Activated CD4-positive, alpha-beta T cell treated with anti-CD3 and anti-CD28 coated beads for 36 hours (primary cell): ENCODE results near the gene SLC26A8. TPM values are rescaled to one million over a fixed set of nuclear protein-coding genes. Genes with fewer than 3 reads are reported as not detected.

ENCODE experiments used
- ATAC-seq: fragments of 200-7000 bp; cut with Tn5 transposase; one replicate; pipeline ENCODE4 v1.10.0; 2021; ENCODE audit warnings: mild to moderate bottlenecking, moderate library complexity
- CTCF ChIA-PET: fragments of 350-600 bp; sonication (Branson Sonifier 250); formaldehyde crosslinking; loops from one replicate; lab custom pipeline; 2021; ENCODE audit warnings: antibody characterized with exemption; lab: Charles Lee
- POLR2A ChIA-PET: fragments of 350-600 bp; sonication (Branson Sonifier 250); formaldehyde crosslinking; loops from one replicate; lab custom pipeline; 2021; ENCODE audit warnings: antibody characterized with exemption, inconsistent platforms; lab: Charles Lee
- DNase-seq: peaks from one replicate; pipeline ENCODE4 v3.0.0-alpha.2; 2020
- H3K27ac Mint-ChIP-seq: one replicate; pipeline ENCODE4 v1.8.0; 2021; ENCODE audit warnings: mixed read lengths
- H3K27me3 Mint-ChIP-seq: one replicate; pipeline ENCODE4 v1.8.0; 2021; ENCODE audit warnings: mixed read lengths
- H3K36me3 Mint-ChIP-seq: one replicate; pipeline ENCODE4 v1.8.0; 2021; ENCODE audit warnings: low read depth, mixed read lengths
- H3K4me1 Mint-ChIP-seq: one replicate; pipeline ENCODE4 v1.8.0; 2021; ENCODE audit warnings: mixed read lengths
- H3K4me3 Mint-ChIP-seq: one replicate; pipeline ENCODE4 v1.8.0; 2021; ENCODE audit warnings: mild to moderate bottlenecking, moderate library complexity, mixed read lengths
- H3K9me3 Mint-ChIP-seq: one replicate; pipeline ENCODE4 v1.8.0; 2021; ENCODE audit warnings: low read depth, mixed read lengths
- intact Hi-C, 2 experiments: fragments of 100-400 bp; cut with DNase I in 1 of 2; cut with micrococcal nuclease in 1 of 2; formaldehyde crosslinking; loops; one replicate each; pipeline versions ENCODE4 v1.14.2 to v1.15.1; 2022 to 2024; cut with DNase I, micrococcal nuclease
- total RNA-seq, 2 experiments: library from RNA; stranded (reverse); gene quantifications; one replicate each; pipeline ENCODE4 v1.2.3, GENCODE V29; 2021

The SLC26A8 gene
- total RNA-seq, 2 experiments from 2014 or later, result not detected

- Mint-ChIP-seq H3K4me1 (peaks cover 6% of the 10 kb centered on the region), H3K27ac (no peak overlapping the region), H3K27me3 (peaks cover 2% of the 10 kb centered on the region), H3K4me3 (no peak overlapping the region), H3K9me3 (no peaks in the 10 kb centered on the region), H3K36me3 (no peaks in the 10 kb centered on the region)
- intact Hi-C loops, result no loop called here
- ChIA-PET CTCF (no interaction called here), POLR2A (no interaction called here)
- DNase-seq (no peak), ATAC-seq (no peak)
Observed at GRCh38 chr6:35968821-35969220, 55.6 kb downstream of the SLC26A8 start.

- no peaks in the 10 kb centered on the region for H3K36me3 Mint-ChIP-seq
- DNase-seq (no peak), ATAC-seq (no peak)
- H3K27me3 Mint-ChIP-seq, result peaks cover 2% of the 10 kb centered on the region
- POLR2A ChIA-PET, result no interaction called here
- H3K27ac Mint-ChIP-seq, result no peak overlapping the region
- H3K9me3 Mint-ChIP-seq, result no peaks in the 10 kb centered on the region
- H3K4me1 Mint-ChIP-seq, result peaks cover 2% of the 10 kb centered on the region
- CTCF ChIA-PET, result no interaction called here
- no peak overlapping the region for H3K4me3 Mint-ChIP-seq
- intact Hi-C loops, result no loop called here
Observed at GRCh38 chr6:35967076-35967774, 57.2 kb downstream of the SLC26A8 start.

GRCh38 chr6:35962779-35963560, 61.5 kb downstream of the SLC26A8 start:
- Mint-ChIP-seq H3K4me3 (no peak overlapping the region), H3K27me3 (peaks cover 7% of the 10 kb centered on the region), H3K9me3 (no peaks in the 10 kb centered on the region), H3K36me3 (no peaks in the 10 kb centered on the region), H3K27ac (no peak overlapping the region), H3K4me1 (no peaks in the 10 kb centered on the region)
- no peak for ATAC-seq
- intact Hi-C loops, result no loop called here
- DNase-seq, result no peak
- POLR2A ChIA-PET, result no interaction called here
- CTCF ChIA-PET, result no interaction called here

DNA sequence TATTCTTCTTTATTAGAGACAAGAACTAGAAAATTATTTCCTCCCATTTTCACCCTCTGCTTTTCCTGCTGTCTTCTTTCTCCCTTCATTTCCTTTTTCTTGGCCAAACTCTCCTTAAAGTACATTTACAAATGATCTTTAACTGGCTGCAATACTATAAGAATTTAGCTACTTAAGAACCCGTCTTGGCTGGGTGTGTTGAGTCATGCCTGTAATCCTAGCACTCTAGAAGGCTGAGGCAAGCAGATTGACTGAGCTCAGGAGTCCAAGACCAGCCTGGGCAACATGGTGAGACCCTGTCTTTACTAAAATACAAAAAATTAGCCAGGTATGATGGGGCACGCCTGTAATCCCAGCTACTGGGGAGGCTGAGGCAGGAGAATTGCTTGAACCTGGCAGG, 64.3 kb downstream of the SLC26A8 start:
- CTCF ChIA-PET, result no interaction called here
- ATAC-seq (no peak), DNase-seq (no peak)
- no peak overlapping the region for H3K4me3 Mint-ChIP-seq
- H3K27ac Mint-ChIP-seq, result no peak overlapping the region
- no peaks in the 10 kb centered on the region for H3K9me3 Mint-ChIP-seq
- no peaks in the 10 kb centered on the region for H3K36me3 Mint-ChIP-seq
- POLR2A ChIA-PET, result interaction anchor here (0.7 kb wide), 1 partner anchor 29 kb away, joined by 3 read pairs; no protein-coding TSS in a partner anchor
- no peaks in the 10 kb centered on the region for H3K4me1 Mint-ChIP-seq
- peaks cover 8% of the 10 kb centered on the region for H3K27me3 Mint-ChIP-seq
- intact Hi-C loops, result no loop called here

- ChIA-PET CTCF (interaction anchor here (0.6 to 1.2 kb wide), 5 partner anchors 24 to 400 kb away, joined by 3 read pairs; no protein-coding TSS in a partner anchor), POLR2A (no interaction called here)
- intact Hi-C loops, result loop anchor here in 1 of 2 experiments (10.0 kb wide), 2 partner anchors 191 to 371 kb away; no protein-coding TSS in a partner anchor
- Mint-ChIP-seq H3K4me1 (peaks cover 14% of the 10 kb centered on the region), H3K27ac (no peak overlapping the region), H3K4me3 (no peak overlapping the region), H3K9me3 (no peaks in the 10 kb centered on the region), H3K27me3 (peaks cover 5% of the 10 kb centered on the region), H3K36me3 (no peaks in the 10 kb centered on the region)
- ATAC-seq, result no peak
- DNase-seq, result peak; percentile 56
Observed at GRCh38 chr6:35955970-35956369, 68.5 kb downstream of the SLC26A8 start.

- ChIA-PET POLR2A (no interaction called here), CTCF (interaction anchor here (0.6 to 1.2 kb wide), 6 partner anchors 24 to 399 kb away, joined by 3 read pairs; no protein-coding TSS in a partner anchor)
- H3K27me3 Mint-ChIP-seq, result peaks cover 5% of the 10 kb centered on the region
- intact Hi-C loops, result loop anchor here in 1 of 2 experiments (10.0 kb wide), 2 partner anchors 191 to 371 kb away; no protein-coding TSS in a partner anchor
- no peak overlapping the region for H3K27ac Mint-ChIP-seq
- H3K4me3 Mint-ChIP-seq, result no peak overlapping the region
- DNase-seq, result no peak
- no peaks in the 10 kb centered on the region for H3K9me3 Mint-ChIP-seq
- no peaks in the 10 kb centered on the region for H3K36me3 Mint-ChIP-seq
- peaks cover 14% of the 10 kb centered on the region for H3K4me1 Mint-ChIP-seq
- ATAC-seq, result no peak
Observed at GRCh38 chr6:35955521-35955920, 68.9 kb downstream of the SLC26A8 start.

- DNase-seq, result no peak
- Mint-ChIP-seq H3K4me1 (peaks cover 14% of the 10 kb centered on the region), H3K4me3 (no peak overlapping the region), H3K36me3 (no peaks in the 10 kb centered on the region), H3K27me3 (peaks cover 5% of the 10 kb centered on the region), H3K9me3 (no peaks in the 10 kb centered on the region), H3K27ac (no peak overlapping the region)
- intact Hi-C loops, result loop anchor here in 1 of 2 experiments (10.0 kb wide), 2 partner anchors 190 to 370 kb away; no protein-coding TSS in a partner anchor
- ChIA-PET POLR2A (no interaction called here), CTCF (interaction anchor here (0.9 to 1.1 kb wide), 3 partner anchors 24 to 396 kb away, joined by 3 read pairs; no protein-coding TSS in a partner anchor)
- ATAC-seq, result no peak
Observed at GRCh38 chr6:35955071-35955470, 69.4 kb downstream of the SLC26A8 start.

- H3K4me3 Mint-ChIP-seq, result no peak overlapping the region
- ChIA-PET POLR2A (no interaction called here), CTCF (interaction anchor here (0.7 to 1.1 kb wide), 2 partner anchors 56 to 141 kb away, joined by 3 to 5 read pairs; no protein-coding TSS in a partner anchor)
- DNase-seq (no peak), ATAC-seq (no peak)
- no peak overlapping the region for H3K27ac Mint-ChIP-seq
- intact Hi-C loops, result loop anchor here in 1 of 2 experiments (10.0 kb wide), 2 partner anchors 190 to 370 kb away; no protein-coding TSS in a partner anchor
- H3K27me3 Mint-ChIP-seq, result peaks cover 2% of the 10 kb centered on the region
- H3K36me3 Mint-ChIP-seq, result no peaks in the 10 kb centered on the region
- H3K4me1 Mint-ChIP-seq, result peaks cover 14% of the 10 kb centered on the region
- H3K9me3 Mint-ChIP-seq, result no peaks in the 10 kb centered on the region
Observed at GRCh38 chr6:35954333-35954732, 70.1 kb downstream of the SLC26A8 start.

GRCh38 chr6:35948725-35949124, 75.7 kb downstream of the SLC26A8 start:
- ATAC-seq (no peak), DNase-seq (no peak)
- H3K9me3 Mint-ChIP-seq, result no peaks in the 10 kb centered on the region
- POLR2A ChIA-PET, result no interaction called here
- H3K27ac Mint-ChIP-seq, result no peak overlapping the region
- no peak overlapping the region for H3K4me3 Mint-ChIP-seq
- intact Hi-C loops, result no loop called here
- CTCF ChIA-PET, result no interaction called here
- H3K4me1 Mint-ChIP-seq, result peaks cover 14% of the 10 kb centered on the region
- no peaks in the 10 kb centered on the region for H3K36me3 Mint-ChIP-seq
- no peaks in the 10 kb centered on the region for H3K27me3 Mint-ChIP-seq

DNA sequence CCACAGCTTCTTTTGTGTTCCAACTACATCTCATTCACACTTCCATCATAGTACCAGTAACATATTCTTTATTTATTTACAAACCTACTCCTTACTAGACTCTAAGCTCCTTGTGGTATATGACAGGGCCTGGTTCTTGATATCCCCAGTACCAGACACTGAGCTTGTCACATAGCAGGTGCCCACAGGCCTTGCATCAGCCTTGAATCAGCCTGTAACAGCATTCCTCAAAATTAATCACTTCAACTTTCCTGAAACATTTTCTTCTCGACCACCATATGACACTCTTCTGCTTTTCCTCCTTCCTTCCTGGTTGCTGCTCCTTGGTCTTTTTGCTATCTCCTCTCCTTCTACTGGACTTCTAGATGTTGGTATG, 78.8 kb downstream of the SLC26A8 start:
- Mint-ChIP-seq H3K4me3 (no peak overlapping the region), H3K36me3 (no peaks in the 10 kb centered on the region), H3K27ac (no peak overlapping the region), H3K27me3 (no peaks in the 10 kb centered on the region), H3K4me1 (no peaks in the 10 kb centered on the region), H3K9me3 (no peaks in the 10 kb centered on the region)
- DNase-seq (no peak), ATAC-seq (no peak)
- POLR2A ChIA-PET, result no interaction called here
- intact Hi-C loops, result no loop called here
- CTCF ChIA-PET, result no interaction called here

DNA sequence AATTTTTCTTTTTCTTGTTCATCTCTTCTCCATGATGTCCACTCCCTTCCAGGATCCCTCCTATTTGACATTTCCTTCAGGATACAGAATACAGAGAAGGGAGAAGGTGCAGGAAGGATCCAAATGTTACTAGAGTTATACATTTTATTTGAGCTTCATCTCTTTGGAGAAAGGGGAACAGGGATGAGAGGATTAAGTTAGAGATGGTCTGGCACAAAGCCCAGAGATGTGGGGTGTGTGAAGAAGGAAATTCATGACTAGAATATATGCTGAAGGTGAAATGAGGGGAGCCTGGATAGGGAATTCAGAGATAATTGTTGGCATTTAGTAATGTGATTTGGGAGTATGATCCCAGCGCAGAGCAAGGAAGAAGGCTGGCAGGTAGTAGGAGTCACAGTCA, 81.1 kb downstream of the SLC26A8 start:
- ATAC-seq, result no peak
- intact Hi-C loops, result no loop called here
- no peak for DNase-seq
- no peaks in the 10 kb centered on the region for H3K27me3 Mint-ChIP-seq
- no peaks in the 10 kb centered on the region for H3K9me3 Mint-ChIP-seq
- H3K4me1 Mint-ChIP-seq, result no peaks in the 10 kb centered on the region
- H3K27ac Mint-ChIP-seq, result no peak overlapping the region
- H3K4me3 Mint-ChIP-seq, result no peak overlapping the region
- no peaks in the 10 kb centered on the region for H3K36me3 Mint-ChIP-seq
- ChIA-PET POLR2A (no interaction called here), CTCF (no interaction called here)
